Keratinocyte (primary cell): ENCODE results near the gene PTPN23.

Experiments
- CTCF ChIP-seq, 3 experiments: IDR thresholded peaks in 1 of 3; conservative IDR thresholded peaks in 1 of 3; optimal IDR thresholded peaks in 1 of 3; 2 replicates in 2 of 3; 3 replicates in 1 of 3; pipeline versions ENCODE3 to v1.5.1; 2011; ENCODE audit warnings: low read length in 3 of 3, mild to moderate bottlenecking in 3 of 3, moderate library complexity in 2 of 3, control low read depth in 1 of 3, inconsistent platforms in 1 of 3; ENCODE audit not compliant: insufficient read depth in 2 of 3; ENCODE audit errors: extremely low read depth in 1 of 3
- EZH2 ChIP-seq: IDR thresholded peaks from one replicate; pipeline ENCODE4 v1.6.1; 2012; ENCODE audit warnings: inconsistent platforms, mild to moderate bottlenecking, low read length, moderate library complexity

GRCh38 chr3:47374587-47374986, 6.2 kb upstream of the PTPN23 start:
- no peak for TF ChIP-seq CTCF (optimal IDR thresholded peaks at IDR 0.05 in 1 of 3, IDR thresholded peaks at IDR 0.05 in 1 of 3, conservative IDR thresholded peaks at IDR 0.05 in 1 of 3; ENCODE audit: extremely low read depth in 1 of 3, insufficient read depth in 2 of 3, low read length in 3 of 3)
- no peak for TF ChIP-seq EZH2
